ENCODE results near the gene MACROD2.

MACROD2 gene

GRCh38 chr20:14932040-14932439, 936.7 kb downstream of the MACROD2 start:
- no peak for DNase-seq

- no peak for DNase-seq
These were observed 940.0 kb downstream of the MACROD2 start for GRCh38 chr20:14935285-14935684.

DNA sequence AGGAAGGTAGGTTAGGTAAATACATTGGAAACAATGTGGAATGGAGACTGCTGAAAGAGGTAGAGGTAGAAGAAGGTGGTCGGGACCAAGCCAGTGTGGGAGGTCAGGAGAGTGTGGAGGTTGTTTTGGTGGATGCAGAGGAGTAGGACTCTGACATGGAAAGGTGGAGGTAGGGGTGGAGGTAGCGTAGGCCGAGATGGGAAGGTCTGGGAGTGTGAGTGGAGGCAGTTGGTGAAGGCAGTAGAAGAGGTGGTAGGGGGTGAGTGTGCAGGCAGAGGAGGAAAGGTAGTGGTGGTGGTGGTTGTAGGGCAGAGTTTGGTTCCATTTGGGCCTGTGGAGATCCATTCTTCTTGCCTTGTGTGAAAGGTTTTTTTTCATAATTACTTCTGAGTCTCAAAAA, 941.7 kb downstream of the MACROD2 start:
- DNase-seq, result no peak

DNA sequence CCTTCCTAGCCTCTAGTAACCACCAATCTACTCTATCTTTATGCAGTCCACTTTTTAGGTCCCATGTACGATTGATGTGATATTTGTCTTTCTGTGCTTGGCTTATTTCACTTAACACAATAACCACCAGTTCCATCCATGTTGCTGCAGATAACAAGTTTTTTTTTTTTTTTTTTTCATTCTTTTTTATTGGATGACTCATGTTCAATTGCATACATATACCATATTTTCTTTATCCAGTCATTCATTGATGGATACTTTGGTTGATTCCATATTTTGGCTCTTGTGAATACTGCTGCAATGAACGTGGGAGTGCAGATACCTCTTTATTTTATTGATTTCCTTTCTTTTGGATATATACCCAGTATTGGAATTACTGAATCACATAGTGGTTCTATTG, 942.5 kb downstream of the MACROD2 start:
- no peak for DNase-seq

DNA sequence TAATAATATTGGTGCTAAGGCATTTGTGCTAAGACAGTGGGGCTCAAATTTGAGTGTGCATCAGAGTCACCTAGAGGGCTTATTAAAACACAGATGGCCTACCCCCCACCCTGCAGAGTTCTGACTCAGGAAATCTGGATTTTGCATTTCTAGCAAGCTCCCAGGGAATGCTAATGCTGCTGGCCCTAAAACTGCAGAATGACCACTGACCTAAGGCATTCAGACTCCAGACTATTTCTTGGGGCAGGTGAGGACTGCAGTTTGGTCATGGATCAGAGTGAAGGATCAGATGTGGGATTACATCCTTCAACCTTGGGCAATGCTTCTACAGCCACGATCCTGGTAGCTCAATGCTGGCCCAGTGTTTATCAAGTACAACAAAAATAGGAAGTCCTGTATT, 952.2 kb downstream of the MACROD2 start:
- DNase-seq, result no peak

GRCh38 chr20:14947946-14948345, 952.6 kb downstream of the MACROD2 start:
- DNase-seq, result no peak

- no peak for DNase-seq
These were observed 953.1 kb downstream of the MACROD2 start for GRCh38 chr20:14948416-14948815.

DNA sequence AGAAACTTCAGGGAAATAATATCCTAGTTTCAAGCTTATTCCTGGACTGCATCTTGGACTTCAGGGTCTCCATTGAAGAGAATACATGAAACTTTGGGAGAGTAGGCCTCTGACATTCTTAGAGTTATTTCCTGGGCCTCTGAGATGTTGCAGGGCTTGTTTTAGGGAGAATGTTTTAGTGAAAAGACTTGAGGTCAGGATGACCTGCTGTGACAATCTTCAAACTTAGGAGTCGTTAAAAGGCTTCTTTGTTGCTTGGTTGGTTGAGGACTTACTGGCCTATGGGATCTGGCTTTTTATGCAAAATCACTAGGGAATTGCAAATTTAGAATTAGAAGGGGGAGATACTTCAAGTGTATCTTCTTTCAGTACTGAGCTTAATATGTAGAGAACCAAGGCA, 955.3 kb downstream of the MACROD2 start:
- DNase-seq, result no peak

DNA sequence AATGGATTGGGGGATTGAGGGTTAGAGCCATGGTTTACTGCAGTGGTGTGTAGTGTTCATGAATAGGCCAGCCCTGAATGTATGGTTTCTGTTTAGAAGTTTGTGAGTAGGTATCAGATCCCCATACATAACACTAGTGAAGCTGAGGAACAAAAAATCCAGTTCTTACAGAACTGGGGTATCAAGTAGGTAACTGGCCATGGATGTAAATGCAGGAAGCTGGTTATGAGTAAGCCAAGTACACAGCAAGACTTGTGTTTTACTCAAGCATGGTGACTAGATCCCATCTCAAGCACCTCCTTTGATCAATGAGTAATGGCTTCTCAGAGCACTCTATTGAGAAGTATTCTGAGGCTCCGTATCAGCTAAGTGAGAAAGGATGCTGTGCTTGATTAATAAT, 955.8 kb downstream of the MACROD2 start:
- no peak for DNase-seq

GRCh38 chr20:14951707-14952418, 956.5 kb downstream of the MACROD2 start:
- no peak for DNase-seq

DNA sequence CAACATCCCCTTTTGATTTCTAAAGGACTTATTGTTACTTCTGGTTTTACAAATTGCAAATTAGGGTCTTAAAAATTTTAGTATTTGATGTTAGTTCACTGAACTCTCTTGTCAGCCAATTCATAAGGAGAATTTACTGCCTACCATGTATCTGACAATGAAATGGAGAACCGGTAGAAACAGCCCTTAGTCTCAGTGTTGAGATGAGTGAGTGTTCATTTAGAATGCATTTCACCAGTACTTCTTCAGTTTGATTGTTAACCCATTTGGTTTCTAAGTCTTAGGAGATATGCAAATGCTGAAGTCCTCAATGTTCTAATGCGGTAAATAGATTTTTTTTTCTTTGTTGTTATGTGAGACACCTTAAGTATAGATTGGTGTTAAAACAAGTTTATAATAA, 958.4 kb downstream of the MACROD2 start:
- no peak for DNase-seq

- peak; percentile 8 to 17 for DNase-seq
These were observed 960.1 kb downstream of the MACROD2 start for GRCh38 chr20:14955399-14955798.

- peak in 1 of 2 experiments; percentile 33 for DNase-seq
These were observed 960.7 kb downstream of the MACROD2 start for GRCh38 chr20:14956026-14956425.

- no peak for DNase-seq
These were observed 961.2 kb downstream of the MACROD2 start for GRCh38 chr20:14956538-14956937.

- no peak for DNase-seq
These were observed 962.1 kb downstream of the MACROD2 start for GRCh38 chr20:14957402-14957801.

- no peak for DNase-seq
These were observed 963.3 kb downstream of the MACROD2 start for GRCh38 chr20:14958626-14959025.

- DNase-seq, result no peak
These were observed 964.5 kb downstream of the MACROD2 start for GRCh38 chr20:14959506-14960475.

GRCh38 chr20:14960831-14961230, 965.5 kb downstream of the MACROD2 start:
- DNase-seq, result no peak

- no peak for DNase-seq
These were observed 967.9 kb downstream of the MACROD2 start for GRCh38 chr20:14963262-14963663.

- DNase-seq, result no peak
These were observed 970.9 kb downstream of the MACROD2 start for GRCh38 chr20:14966203-14966602.

- no peak for DNase-seq
These were observed 971.5 kb downstream of the MACROD2 start for GRCh38 chr20:14966808-14967207.

DNA sequence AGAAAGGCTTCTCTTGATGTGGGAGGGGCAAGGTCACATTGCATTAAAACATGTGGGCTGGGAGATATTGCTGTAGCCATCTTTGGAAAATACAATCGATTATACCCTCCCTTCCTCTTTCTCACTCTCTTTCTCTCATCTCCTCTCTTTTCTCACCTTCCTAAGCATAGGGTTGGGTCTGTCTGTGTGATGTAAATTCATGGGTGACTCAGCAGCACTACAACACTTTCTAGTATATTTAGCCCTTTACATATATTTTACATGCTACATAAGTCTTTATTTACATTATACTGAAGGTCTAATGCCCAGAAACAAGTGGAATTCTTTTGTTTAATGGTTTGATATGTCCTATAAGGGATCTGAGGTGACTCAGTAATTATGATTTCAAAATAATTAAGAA, 976.9 kb downstream of the MACROD2 start:
- DNase-seq, result no peak

GRCh38 chr20:14972690-14973089, 977.4 kb downstream of the MACROD2 start:
- no peak for DNase-seq

DNA sequence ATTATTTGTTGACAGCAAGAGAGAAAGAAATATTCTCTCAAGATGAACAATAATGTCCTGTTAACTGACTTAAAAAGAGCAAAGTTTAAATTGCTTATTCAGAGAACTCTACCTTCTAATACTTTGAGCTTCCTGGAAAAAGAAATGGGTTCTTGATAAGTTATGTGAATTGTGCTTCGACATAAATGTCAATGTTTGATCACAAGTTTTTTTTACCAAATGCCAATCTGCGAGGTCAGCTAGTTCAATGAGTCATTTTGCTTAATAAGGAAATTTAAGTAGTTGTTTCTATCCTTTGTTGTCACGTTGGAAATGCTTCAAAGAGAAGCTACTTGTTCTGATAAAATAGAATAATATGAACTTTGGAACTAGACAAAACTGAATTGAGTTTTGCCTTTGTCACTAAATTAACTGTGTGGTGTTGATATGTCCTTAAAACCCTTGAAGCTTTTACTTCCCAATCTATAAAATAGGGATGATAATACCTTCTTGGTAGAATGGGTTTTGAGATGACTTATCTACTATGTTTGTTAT, 984.2 kb downstream of the MACROD2 start:
- no peak for DNase-seq
